ENCODE measurements around the gene LRRC71.

- TF ChIP-seq GABPA (IDR thresholded peaks at IDR 0.05; ENCODE audit: borderline replicate concordance, insufficient read depth, low read length) (no peak), POLR2AphosphoS5 (IDR thresholded peaks at IDR 0.05; ENCODE audit: low read depth, low read length) (no peak), YY1 (IDR thresholded peaks at IDR 0.05; ENCODE audit: low read depth, low read length) (no peak), MAFK (IDR thresholded peaks at IDR 0.05; ENCODE audit: low read depth, low read length) (no peak)
- TF ChIP-seq, protein P1, sequence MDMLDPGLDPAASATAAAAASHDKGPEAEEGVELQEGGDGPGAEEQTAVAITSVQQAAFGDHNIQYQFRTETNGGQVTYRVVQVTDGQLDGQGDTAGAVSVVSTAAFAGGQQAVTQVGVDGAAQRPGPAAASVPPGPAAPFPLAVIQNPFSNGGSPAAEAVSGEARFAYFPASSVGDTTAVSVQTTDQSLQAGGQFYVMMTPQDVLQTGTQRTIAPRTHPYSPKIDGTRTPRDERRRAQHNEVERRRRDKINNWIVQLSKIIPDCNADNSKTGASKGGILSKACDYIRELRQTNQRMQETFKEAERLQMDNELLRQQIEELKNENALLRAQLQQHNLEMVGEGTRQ (IDR thresholded peaks at IDR 0.05; ENCODE audit: low read length) = no peak
- TF ChIP-seq, protein P2, sequence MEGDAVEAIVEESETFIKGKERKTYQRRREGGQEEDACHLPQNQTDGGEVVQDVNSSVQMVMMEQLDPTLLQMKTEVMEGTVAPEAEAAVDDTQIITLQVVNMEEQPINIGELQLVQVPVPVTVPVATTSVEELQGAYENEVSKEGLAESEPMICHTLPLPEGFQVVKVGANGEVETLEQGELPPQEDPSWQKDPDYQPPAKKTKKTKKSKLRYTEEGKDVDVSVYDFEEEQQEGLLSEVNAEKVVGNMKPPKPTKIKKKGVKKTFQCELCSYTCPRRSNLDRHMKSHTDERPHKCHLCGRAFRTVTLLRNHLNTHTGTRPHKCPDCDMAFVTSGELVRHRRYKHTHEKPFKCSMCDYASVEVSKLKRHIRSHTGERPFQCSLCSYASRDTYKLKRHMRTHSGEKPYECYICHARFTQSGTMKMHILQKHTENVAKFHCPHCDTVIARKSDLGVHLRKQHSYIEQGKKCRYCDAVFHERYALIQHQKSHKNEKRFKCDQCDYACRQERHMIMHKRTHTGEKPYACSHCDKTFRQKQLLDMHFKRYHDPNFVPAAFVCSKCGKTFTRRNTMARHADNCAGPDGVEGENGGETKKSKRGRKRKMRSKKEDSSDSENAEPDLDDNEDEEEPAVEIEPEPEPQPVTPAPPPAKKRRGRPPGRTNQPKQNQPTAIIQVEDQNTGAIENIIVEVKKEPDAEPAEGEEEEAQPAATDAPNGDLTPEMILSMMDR (IDR thresholded peaks at IDR 0.05; ENCODE audit: control extremely low read depth in 1 of 3, insufficient read depth in 1 of 3, low read depth in 1 of 3, low read length in 3 of 3) = no peak
These were observed 18.9 kb upstream of the LRRC71 start for GRCh38 chr1:156901590-156901900.
